Measurements from ENCODE around the gene LYZL4. TPM values are rescaled to one million over a fixed set of nuclear protein-coding genes. Genes with fewer than 3 reads are reported as not detected.

The LYZL4 gene
- total and polyA plus RNA-seq, 3 donors from 2014 or later, result 15.2 to 77.2 (median 28.7) TPM

- TF ChIP-seq CTCF (IDR thresholded peaks at IDR 0.05), result no peak
- no peak for TF ChIP-seq POLR2A (IDR thresholded peaks at IDR 0.05)
- H3K36me3 ChIP-seq (ENCODE audit: low read depth, missing control alignments), result no peaks in the 10 kb centered on the region
- no peak overlapping the region for H3K27ac ChIP-seq
- no peak overlapping the region for H3K4me3 ChIP-seq
- H3K4me1 ChIP-seq, result no peaks in the 10 kb centered on the region
- no peak for DNase-seq
- H3K27me3 ChIP-seq, result no peaks in the 10 kb centered on the region
- no peaks in the 10 kb centered on the region for H3K9me3 ChIP-seq
- 69 to 70% methylated on average over 10 of the region's 10 CpGs for WGBS, 2 donors
- intact Hi-C loops (cut with DNase I; ENCODE audit: low total_unique reads), result no loop called here
Measured at GRCh38 chr3:42387802-42388651, 22.4 kb downstream of the LYZL4 start.

GRCh38 chr3:42381551-42382082 is 28.8 kb downstream of the LYZL4 start:
- TF ChIP-seq POLR2A (IDR thresholded peaks at IDR 0.05) (no peak), CTCF (IDR thresholded peaks at IDR 0.05) (no peak)
- Histone ChIP-seq H3K9me3 (no peaks in the 10 kb centered on the region), H3K4me1 (no peaks in the 10 kb centered on the region), H3K4me3 (no peak overlapping the region), H3K36me3 (ENCODE audit: low read depth, missing control alignments) (no peaks in the 10 kb centered on the region), H3K27me3 (no peaks in the 10 kb centered on the region), H3K27ac (no peak overlapping the region)
- WGBS, 2 donors, result 81 to 92% methylated on average over 6 of the region's 6 CpGs
- intact Hi-C loops (cut with DNase I; ENCODE audit: low total_unique reads), result no loop called here
- DNase-seq, result no peak

- Histone ChIP-seq H3K27ac (no peak overlapping the region), H3K9me3 (no peaks in the 10 kb centered on the region), H3K36me3 (ENCODE audit: low read depth, missing control alignments) (no peaks in the 10 kb centered on the region), H3K4me3 (no peak overlapping the region), H3K4me1 (no peaks in the 10 kb centered on the region), H3K27me3 (no peaks in the 10 kb centered on the region)
- DNase-seq, result no peak
- 85 to 95% methylated on average over 2 of the region's 2 CpGs for WGBS, 2 donors
- intact Hi-C loops (cut with DNase I; ENCODE audit: low total_unique reads), result no loop called here
- TF ChIP-seq POLR2A (IDR thresholded peaks at IDR 0.05) (no peak), CTCF (IDR thresholded peaks at IDR 0.05) (no peak)
Measured at GRCh38 chr3:42377681-42378080, 32.7 kb downstream of the LYZL4 start.

DNA sequence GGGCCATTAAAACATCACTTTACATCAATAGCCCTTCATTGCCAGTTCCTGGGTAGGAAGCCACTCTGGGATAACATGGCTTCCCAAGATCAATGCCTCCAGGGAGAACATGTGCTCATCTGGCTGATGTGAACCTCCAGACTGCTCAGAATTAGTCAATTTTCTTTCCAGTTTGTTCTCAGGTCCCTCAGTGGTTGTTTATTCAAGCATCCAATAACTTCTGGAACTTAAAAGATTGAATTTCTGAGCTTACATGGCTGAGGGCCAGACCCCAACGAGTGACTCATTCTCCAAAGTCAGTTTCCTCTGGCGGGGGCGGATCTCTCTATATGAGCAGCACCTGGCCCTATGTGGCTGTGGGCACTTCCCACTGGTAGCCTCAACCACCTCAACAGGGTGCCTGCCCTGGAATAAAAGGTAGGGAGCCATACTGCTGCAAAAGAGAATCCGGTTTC is 34.0 kb downstream of the LYZL4 start:
- TF ChIP-seq CTCF (IDR thresholded peaks at IDR 0.05), result no peak
- no peak for TF ChIP-seq POLR2A (IDR thresholded peaks at IDR 0.05)
- Histone ChIP-seq H3K4me1 (no peaks in the 10 kb centered on the region), H3K4me3 (no peak overlapping the region), H3K36me3 (ENCODE audit: low read depth, missing control alignments) (no peaks in the 10 kb centered on the region), H3K9me3 (no peaks in the 10 kb centered on the region), H3K27ac (no peak overlapping the region), H3K27me3 (no peaks in the 10 kb centered on the region)
- intact Hi-C loops (cut with DNase I; ENCODE audit: low total_unique reads), result no loop called here
- DNase-seq, result no peak
- 70 to 73% methylated on average over 4 of the region's 4 CpGs for WGBS, 2 donors
